G401.6 (cell line): ENCODE results near the gene KLHL30.
"Not testable (repeated sequence)": the region's sequence is repeated elsewhere in the genome, so short reads cannot be mapped to it uniquely, and the experiment has no call there.

Experiments
- FAIRE-seq: peaks from 2 replicates; lab custom pipeline; 2012; peaks lifted over from hg19 to GRCh38; lab: Jason Lieb, UNC

The KLHL30 gene

DNA sequence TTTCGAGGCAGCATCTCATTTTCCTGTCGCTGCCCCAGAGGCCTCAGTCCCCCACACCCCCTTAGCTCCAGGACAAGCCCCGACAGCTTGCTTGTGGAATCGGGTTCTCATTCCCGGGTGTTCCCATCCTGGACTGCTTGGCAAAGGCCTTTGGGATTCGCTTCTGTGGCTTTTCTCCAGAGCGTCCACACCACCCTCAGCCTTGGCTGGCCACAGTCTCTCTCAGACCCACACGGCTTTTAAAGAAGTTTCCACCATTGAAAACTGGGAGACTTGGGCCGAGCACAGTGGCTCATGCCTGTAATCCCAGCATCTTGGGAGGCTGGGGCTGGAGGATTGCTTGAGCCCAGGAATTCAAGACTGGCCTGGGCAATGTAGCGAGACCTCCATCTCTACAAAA lies 35.6 kb upstream of the KLHL30 start:
- no peak for FAIRE-seq

DNA sequence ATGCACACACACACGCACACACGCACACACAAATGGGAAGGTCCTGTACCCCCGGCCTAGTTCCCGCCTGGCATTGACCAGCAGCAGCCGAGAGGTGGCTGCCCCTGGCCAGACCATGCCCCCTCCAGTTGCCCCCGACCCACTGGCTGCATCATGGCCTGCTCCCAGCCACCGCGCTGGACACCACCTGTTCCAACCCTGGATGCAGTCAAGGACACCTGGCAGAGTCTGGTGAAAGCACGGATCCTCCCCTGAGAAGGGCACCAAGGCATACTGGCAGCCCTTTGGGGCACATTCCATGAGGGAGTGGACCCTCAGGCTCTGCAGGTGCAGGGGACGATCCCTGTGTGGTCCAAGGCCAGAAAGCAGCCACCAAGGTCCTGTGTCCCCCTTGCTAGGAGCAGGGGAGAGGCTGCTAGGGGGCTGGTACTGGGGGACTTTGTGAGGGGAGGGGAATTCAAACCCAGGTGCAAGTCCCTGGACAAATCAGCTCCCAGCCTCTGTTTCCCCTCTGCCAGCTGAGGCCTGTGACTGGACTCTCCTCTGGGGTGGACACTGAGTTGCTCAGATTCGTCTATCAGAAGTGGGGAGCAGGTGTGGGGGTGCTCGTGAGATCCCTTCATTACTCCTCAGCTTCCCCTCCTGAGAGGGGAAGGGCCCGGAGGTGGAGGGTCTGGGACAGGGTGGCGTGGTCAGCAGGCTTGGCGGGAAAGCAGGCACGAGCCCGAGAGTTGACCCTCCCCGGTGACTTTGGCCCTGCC lies 34.8 kb upstream of the KLHL30 start:
- FAIRE-seq: no peak

DNA sequence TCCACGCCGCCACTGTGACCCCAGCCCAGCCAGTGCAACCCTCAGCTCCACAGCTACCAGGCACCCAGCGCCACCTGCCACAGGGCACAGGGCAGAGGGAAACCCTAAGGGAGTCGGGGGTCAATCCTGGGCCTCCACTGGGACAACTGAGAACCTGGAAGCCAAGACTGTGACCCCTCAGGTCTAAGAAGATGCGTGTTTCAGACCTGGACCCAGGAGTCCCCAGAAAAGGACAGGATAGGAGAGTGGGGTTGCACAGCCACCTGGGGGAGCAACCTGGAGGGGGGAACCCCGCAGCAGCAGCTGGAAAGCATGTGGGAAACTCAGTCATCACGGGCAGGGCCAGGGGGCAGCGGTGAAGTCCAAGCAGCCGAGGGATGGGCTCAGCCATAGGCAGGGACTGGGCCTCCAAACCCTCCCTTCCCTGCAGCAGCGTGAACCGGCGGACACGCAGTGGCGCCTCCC lies 34.2 kb upstream of the KLHL30 start:
- no peak for FAIRE-seq

DNA sequence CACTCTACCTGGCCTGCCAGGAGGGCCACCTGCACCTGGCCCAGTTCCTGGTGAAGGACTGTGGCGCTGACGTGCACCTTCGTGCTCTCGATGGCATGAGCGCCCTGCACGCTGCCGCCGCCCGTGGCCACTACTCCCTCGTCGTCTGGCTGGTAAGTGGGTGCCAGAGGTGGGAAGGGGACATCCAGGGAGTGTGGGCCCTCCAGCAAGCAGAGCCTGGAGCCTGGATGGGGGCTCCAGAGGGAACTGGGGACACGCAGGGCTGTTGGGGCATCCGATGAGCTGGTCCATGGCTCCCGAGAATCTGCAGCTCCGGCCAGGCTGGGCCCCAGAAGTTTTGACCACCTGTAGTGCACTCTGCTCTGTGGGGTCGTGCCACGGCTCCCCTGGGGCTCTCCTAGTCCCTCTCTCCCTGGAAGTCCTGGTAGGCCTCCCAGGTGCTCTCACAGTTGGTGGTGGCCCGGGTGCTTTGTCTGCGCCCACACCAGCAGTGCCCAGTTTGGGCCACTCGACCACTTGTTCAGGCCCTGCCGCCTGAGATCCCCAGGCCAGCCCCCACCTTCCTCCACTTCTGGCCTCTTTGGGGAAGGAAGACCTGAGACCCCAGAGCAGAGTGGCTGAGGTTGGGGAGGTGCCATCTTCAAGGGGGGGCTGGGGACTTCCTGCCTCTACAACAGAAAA lies 33.6 kb upstream of the KLHL30 start:
- FAIRE-seq: no peak

DNA sequence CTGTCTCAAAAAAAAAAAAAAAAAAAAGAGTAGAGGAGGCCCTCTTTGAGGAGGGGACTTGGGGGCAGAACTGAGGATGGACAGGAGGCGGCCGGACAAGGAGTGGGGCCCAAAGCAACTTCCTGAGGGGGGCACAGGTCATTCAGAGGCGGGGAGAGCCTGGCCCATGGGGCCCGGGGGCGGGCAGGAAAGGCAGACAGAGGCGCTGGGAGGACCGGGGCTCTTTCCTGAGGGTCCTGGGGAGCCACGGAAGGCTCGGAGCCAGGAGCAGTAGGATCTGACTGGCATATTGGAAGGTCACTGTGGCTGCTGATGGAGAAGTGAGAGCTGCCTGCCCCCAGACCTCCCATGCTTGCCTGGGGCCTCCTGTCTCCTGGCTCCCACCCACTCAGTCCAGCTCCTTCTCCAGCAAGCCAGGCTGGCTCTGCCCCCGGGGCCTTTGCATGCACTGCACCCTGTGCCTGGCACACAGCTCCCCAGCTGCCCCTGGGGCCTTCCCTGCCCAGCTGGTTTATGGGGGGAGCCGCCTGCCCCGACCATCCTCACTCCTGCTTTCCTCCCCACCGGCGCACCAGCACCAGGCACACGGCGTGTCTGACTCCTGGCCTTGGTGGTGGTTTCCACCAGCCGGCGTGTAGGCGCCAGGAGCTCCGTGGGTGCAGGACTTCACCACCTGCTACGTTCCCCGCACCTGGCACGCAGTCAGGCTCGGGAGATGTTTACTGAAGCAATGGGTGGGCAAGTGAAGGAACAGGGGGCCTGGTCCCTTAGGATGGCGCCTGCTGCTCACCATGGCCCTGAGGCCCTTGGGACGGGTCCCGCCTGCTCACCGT lies 32.7 kb upstream of the KLHL30 start:
- no peak for FAIRE-seq

DNA sequence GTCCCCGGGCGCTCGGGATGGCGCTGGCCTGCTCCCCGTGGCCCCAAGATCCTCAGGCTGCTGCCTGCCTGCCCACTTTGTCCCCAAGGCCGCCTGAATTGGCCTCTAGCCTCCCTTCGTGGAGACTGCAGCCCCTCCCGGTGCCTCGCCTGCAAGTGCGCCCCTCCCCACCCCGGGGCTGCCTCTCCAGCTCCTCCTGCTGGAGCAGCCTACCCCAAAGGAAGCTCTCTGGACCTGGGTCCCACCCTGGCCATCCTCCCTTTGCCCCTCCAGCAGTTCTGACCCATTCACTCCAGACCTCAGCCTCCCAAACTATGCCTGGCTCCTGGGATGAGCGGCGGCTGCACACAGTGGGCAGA lies 32.1 kb upstream of the KLHL30 start:
- FAIRE-seq: no peak

DNA sequence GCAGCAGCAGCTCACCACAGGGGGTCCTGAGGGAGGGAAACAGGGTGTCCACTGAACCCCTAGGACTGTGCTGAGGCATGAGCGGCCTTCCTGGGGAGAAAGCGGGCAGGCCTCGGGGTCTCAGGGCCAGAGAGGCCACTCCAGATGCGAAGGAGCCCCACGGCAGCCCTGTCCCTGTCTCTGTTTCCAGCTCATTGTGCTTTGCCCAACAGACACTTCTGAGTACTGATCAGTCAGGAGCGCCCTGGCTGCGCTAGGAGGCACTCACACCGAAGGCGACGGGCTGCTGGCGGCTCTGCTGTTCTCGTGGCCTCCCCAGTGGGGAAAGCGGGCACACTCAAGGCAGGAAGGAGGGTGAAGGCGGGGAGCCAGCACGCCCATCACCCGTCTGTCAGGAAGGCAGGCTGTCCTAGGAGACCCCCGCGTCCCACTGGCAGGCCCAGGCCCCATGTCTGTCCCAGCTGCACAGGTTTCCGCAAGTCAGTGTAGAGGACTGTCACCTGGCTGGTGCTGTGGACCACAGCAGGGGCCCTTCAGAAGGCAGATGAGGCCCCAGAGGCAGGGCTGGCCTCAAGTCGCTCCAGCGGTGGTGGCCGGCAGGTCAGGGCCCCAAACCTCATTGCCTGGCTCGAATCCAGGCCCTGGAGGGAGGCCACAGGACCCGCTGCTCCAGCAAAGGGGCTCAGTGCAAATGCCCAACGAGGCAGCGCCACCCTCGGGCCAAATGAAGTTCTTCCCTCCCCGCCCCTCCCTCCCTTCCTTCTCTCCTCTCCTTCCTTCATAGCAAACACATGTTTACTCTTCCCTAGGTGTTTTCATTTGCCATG lies 31.6 kb upstream of the KLHL30 start:
- no peak for FAIRE-seq

DNA sequence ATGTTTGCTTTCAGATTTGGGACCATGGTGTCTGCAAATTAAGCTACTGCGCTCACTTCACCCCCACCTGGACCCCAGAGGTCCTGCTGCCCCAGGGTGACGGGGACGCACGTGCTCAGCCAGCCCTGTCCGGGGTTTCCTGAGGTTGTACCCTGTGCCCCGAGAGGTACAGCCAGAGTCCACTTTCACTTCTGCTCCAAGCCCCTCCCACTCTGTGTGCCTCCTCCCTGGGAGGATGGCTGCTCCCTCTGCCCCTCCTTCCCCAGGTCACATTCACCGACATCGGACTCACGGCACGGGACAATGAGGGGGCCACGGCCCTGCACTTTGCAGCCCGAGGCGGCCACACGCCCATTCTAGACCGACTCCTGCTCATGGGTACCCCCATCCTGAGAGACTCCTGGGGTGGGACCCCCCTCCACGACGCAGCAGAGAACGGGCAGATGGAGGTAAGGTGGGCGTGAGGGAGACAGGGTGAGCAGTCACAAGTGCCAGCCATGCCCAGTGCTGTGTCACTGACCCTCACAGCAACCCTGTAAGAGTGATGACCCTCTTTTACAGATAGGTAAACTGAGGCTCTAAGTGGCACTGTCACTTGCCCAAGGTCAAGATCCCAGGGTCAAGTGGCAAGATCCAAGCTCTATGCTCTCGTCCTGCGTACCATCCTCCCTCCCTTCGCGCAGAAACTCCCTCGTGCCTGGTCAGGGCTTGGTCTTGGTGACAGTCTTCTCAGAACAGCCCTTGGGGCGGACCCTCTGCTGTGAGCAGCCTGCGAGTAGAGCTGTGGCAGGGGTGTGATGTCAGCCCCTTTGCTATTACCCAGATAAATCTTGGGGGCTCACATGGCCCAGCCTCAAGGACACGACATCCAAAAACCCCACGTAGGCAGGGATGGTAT lies 30.7 kb upstream of the KLHL30 start:
- FAIRE-seq: no peak

DNA sequence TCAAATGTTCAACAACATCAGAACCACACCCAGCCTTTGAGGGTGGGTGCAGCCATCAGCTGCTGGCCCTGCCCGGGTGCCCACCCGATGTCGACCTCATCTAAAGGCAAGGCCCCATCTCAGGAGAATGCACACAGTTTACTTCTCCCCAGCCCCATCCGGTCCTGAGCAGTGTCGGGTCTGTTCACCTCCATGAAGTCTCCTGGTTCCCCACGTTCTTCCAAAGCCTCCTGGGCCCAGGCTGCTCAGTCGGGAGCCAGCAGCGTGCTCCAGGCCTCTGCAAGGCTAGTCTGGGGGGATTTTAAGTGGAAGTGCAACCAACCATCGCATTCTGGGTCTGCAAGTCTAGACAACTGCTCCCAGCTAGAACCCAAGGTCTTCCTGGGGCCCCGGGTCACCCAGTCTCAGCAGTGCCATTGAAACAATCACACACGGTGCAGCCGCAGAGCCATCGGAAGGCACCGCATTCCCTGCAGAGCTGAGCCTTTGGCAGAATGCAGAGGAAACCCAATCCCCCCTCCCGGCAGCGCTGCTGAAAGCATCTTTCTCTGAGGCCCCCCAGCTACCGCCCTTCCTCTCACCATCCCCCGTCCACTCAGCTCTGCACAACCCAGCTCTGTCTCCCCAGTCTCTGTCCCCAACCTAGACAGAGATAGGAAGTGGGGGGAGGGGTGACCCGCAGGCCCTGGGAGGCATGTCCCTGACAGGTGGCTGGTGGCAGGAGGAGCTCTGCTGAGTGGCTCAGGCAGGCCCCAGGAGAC lies 29.9 kb upstream of the KLHL30 start:
- no peak for FAIRE-seq

DNA sequence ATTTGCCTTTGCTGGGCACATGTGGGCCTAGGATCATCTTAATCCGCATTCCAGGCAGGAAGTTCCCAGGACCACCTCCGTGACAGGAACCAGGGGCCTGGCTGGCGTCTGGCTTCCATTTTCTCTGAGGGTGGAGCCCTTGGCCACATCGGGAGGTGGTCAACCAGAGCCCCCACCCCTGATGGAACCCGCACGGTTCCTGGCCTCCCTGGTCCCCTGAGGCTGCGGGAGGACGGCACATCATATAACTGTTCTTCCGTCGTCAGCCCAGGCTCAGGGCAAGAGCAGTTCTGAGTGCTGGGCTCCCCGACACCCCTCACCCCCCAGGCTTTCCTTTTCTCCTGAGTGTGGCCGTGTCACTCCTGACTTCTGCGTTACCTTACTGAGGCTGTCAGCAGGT lies 24.9 kb upstream of the KLHL30 start:
- no peak for FAIRE-seq

DNA sequence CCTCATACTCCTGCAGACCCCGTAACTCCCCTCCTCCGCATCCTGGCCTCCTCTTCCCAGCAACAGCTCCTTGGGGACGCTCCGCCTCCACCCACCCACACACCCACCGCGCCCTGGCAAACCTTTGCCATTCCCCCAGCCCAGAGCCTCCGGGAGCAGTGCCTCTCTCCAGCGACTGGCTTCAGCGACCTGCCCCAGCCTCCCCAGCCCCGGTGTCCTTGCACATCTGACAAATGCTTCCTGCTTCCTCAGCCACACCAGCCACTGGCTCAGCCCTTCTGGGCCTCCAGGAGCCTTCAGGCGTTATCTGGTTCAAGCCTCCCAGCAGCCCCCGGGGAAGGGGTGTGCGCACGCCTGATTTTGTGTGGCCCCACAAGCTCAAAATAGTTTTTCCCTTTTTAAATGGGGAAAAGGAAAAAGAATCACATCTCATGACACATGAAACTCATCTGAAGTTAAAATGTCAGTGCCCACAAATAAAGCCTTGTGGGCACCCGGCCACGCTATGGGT lies 24.1 kb upstream of the KLHL30 start:
- no peak for FAIRE-seq

DNA sequence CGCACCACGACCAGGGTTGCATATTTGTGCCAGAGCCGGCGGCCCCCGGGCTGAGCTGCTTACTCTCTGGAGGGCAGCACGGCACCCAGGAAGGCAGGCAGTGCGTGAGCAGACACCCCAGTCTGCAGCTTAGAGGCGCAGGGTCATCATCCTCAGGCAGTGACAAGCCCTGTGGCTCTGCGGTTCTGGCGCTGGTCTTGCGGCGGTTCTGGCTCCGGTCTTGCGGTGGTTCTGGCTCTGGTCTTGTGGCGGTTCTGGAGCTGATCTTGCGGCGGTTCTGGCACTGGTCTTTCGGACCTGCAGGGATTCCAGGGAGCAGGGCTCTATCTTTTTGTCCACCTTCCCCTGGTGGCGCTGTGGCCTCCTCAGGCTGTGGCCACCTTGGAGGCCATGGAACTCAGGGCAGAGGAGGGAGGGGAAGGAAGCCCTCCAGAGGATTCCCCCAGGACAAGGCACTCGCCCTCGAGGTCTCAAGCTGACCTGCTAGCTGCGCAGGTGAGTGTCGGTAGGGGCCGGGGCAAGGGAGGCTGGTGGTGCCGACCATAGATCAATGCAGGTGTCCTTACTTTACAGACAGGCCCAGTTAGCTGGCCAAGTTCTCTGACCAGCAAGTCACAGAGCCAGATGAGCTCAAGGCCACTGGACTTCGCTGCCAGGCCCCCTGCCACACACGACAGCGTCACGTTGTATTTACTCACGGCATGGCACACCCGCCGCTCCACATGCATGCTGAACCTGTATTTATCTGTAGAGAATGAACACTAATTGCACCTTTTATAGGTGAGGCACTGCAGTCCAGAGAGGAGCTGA lies 23.4 kb upstream of the KLHL30 start:
- FAIRE-seq: no peak

DNA sequence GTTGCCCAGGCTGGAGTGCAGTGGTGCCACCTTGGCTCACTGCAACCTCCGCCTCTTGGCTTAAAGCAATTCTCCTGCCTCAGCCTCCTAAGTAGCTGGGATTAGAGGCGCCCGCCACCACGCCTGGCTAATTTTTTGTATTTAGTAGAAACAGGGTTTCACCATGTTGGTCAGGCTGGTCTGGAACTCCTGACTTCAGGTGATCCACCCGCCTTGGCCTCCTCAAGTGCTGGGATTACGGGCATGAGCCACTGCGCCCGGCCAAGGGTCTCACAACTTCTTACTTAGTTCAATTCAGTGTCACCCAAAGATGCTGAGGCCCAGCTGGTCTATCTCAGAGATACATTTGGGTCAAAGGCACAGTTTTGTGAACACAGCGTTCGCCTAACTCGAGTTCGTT lies 22.8 kb upstream of the KLHL30 start:
- not testable (repeated sequence) for FAIRE-seq

DNA sequence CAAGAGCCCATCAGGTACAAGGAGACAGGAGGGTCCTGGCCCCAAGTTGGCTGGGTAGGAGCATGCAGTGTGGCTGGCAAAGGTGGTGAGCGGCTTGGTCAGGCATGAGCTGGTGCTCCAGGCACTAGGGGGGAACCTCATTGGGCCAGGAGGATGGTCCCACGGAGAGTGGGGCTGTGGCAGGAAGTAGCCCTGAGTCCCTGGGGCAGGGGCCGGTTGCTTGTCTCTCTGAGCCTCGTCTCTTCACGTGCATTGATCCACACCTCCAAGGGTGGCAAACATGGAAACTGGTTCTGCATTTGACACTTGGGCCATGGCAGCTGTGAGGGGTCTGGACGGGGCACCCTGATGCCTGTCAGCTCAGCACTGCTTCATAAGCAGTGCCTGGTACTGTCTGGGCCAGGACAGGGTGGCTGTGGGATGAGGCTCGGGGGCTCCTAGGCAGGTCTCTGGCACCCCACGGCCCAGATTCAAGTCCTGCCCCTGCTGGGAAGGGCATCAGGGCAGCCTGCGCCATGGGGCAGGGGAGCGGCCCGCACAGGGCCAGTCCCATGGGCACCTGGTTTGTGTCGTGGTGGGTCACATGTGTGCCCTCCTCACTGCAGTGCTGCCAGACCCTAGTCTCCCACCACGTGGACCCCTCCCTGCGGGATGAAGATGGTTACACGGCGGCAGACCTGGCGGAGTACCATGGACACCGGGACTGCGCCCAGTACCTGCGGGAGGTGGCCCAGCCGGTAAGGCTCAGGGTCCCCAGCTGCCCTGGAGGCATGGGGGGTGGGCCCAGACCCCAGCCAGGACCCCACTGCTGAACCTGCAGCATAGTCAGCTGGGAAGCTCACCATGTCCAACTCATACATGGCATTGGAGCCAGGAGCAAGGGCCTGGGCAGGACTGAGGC lies 21.9 kb upstream of the KLHL30 start:
- no peak for FAIRE-seq

DNA sequence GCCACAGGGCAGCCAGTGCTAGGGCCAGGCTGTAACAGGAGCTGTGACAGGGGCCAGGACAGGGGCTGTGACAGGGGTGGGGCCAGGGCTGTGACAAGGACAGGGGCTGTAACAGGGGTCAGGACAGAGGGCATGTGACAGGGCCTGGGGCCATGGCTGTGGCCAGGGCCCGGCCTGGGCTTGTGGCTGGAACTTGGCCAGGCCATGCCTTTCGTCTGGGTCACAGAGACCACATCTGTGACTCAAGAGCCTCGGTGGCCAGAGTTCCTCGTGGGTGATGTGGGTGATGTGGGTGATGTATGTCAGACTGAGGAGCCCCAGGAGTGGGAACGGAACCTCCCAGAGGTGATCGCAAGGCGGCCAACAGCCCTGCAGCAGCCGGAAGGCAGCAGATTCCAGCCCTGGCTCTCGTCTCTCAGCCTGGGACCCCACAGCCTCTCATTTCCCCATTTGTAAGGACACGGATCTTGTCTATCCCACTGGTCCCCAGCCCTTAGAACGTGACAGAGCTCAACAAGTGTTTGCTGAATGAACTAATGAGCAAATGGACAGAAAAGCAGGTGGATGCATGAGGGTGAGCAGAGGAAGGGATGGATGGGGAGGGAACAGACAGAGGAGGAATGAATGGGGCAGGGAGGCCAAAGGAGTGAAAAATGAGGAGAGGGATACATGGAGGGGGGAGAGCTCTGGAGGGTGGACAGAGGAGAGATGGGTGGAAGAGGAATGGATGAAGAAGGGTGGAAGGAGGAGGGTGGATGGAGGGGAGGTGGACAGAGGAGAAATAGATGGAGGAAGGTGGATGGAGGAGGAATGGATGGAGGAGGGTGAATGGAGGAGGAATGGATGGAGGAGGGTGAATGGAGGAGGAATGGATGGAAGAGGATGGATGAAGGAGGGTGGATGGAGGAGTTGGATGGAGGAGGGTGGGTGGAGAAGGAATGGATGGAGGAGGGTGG lies 21.0 kb upstream of the KLHL30 start:
- no peak for FAIRE-seq

DNA sequence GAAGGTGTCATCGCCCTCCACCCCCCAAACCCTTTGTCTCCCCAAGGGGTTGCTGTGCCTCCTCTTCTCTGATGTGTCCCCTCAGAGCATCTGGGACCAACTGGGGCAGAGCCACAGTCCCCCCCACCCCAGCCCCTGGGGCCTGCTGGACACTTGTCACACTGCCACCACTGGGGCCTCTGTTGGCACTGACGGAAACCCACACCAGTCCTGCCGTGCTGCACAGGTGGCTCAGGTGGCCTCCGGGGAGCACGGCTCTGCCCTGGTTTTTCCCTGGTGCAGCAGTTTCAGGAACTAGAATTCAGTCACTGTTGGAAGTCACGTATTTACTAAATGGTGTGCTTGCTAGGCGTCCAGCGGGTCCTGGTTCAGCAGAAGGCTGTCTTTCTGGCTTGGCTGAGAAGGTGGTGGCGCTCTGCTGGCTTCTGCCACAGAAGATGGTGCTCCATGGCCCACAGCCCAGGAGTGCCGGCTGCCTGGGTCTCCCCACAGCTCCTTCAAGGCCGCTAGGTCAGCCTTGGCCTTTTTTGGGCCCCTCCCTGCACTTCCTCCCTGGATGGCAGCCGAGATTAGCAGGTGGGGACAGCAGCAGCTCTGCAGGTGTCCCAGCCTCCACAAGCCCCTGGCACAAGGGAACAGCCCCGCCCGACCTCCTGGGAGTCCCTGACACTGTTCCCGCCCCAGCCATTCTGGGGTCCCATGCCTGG lies 18.6 kb upstream of the KLHL30 start:
- FAIRE-seq: no peak
